Coronary artery (tissue), 2 donors: ENCODE measurements around the gene ABCC12.

Source experiments
- DNase-seq: peaks from one replicate; pipeline ENCODE4 v3.0.0-alpha.2; 2017; ENCODE audit warnings: low spot score
- H3K27ac ChIP-seq, 2 donors: fragments of 200-600 bp; sonication (generic); one replicate each; pipeline ENCODE4 v1.5.1; 2016 to 2019
- H3K4me3 ChIP-seq: fragments of 200-600 bp; sonication (generic); 2 replicates; pipeline ENCODE4 v1.5.1; 2016; ENCODE audit warnings: mild to moderate bottlenecking, moderate library complexity
- CTCF ChIP-seq: fragments of 200-600 bp; sonication (generic); IDR thresholded peaks from one replicate; pipeline ENCODE4 v1.5.1; 2019; ENCODE audit warnings: antibody characterized with exemption

ABCC12 gene

GRCh38 chr16:48124266-48124665 is 31.5 kb downstream of the ABCC12 start:
- Histone ChIP-seq H3K27ac (no peak overlapping the region), H3K4me3 (no peak overlapping the region)
- TF ChIP-seq CTCF = no peak
- DNase-seq = no peak

GRCh38 chr16:48123104-48123788 is 32.5 kb downstream of the ABCC12 start:
- no peak overlapping the region for H3K27ac ChIP-seq
- TF ChIP-seq CTCF = no peak
- H3K4me3 ChIP-seq = no peak overlapping the region
- DNase-seq = no peak

- no peak for DNase-seq
- H3K27ac ChIP-seq = no peak overlapping the region
- H3K4me3 ChIP-seq = no peak overlapping the region
- no peak for TF ChIP-seq CTCF
These were observed 34.5 kb downstream of the ABCC12 start for GRCh38 chr16:48121276-48121675.

GRCh38 chr16:48118841-48119240 is 37.0 kb downstream of the ABCC12 start:
- no peak for TF ChIP-seq CTCF
- Histone ChIP-seq H3K4me3 (no peak overlapping the region), H3K27ac (no peak overlapping the region)
- DNase-seq = no peak

- H3K27ac ChIP-seq = no peak overlapping the region
- DNase-seq = no peak
- TF ChIP-seq CTCF = no peak
- no peak overlapping the region for H3K4me3 ChIP-seq
These were observed 38.3 kb downstream of the ABCC12 start for GRCh38 chr16:48117217-48118105.

GRCh38 chr16:48115299-48115698 is 40.5 kb downstream of the ABCC12 start:
- TF ChIP-seq CTCF = no peak
- no peak overlapping the region for H3K4me3 ChIP-seq

GRCh38 chr16:48114410-48114809 is 41.4 kb downstream of the ABCC12 start:
- Histone ChIP-seq H3K27ac (no peak overlapping the region), H3K4me3 (no peak overlapping the region)
- no peak for TF ChIP-seq CTCF
- DNase-seq = no peak

More at GRCh38 chr16:48115299-48115698, 40.5 kb downstream of the ABCC12 start:
- no peak overlapping the region for H3K27ac ChIP-seq
- no peak for DNase-seq
